ENCODE results near the gene TSPAN17.
"Not testable (repeated sequence)": the region's sequence is repeated elsewhere in the genome, so short reads cannot be mapped to it uniquely, and the experiment has no call there.

TSPAN17 gene

DNA sequence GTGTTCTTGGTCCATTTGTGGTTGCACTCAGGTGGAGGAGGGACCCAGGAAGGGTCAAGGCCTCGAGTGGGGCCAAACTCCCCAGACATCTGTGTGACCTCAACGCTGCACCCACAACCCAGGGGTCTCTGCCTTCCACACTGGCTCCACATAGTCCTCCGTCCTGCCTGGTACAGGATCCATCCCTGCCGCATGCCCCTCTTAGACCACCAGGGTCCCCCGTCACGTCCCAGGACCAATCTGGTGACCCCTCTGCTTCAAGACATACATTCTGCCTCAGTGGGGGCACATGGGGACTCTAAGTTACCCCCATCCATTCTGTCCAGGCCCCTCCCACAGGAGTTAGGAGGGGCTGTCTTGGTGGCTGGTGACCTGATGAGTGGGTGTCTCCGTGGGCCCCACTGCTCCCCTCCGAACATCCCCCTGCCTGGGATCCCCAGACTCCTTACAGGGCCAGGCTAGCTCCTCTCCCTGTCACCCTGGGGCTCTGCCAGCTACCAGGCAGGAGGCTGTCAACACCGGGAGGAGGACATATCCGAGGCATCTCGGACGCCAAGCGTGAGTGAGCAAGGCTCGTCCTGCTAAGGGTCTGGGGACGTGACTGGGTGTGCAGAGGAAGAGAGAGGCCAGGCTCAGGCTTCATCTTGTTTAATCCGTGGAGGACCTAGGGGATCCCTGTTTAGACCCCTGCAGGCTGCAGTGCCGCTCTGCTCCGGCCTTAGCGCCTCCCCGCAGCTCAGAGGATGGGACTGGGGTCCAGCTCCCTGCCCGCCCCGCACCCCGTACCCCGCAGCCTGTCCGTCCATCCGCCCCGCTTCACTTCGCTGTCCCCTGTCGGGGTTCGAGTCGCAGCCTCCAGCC lies 32.3 kb downstream of the TSPAN17 start:
- DNase-seq (ENCODE audit: low read depth in 2 of 2): no peak

DNA sequence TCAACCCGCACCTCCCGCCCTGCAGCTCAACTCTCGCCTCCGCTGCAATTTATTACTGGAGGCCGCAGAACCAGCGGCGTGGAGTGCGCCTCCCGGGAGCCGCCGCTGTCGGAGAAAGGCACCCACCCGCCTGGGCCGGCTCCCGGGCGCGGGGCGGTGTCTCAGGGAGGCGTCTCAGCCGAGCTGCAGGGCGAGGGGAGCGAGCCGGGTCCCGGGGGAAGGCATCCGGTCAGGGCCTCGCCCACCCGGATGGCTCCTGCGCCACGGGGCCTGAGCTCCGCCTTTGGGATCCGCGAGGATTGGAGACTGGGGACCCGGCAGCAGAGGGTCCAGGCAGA lies 32.9 kb downstream of the TSPAN17 start:
- no peak for DNase-seq (ENCODE audit: low read depth in 2 of 2)

DNA sequence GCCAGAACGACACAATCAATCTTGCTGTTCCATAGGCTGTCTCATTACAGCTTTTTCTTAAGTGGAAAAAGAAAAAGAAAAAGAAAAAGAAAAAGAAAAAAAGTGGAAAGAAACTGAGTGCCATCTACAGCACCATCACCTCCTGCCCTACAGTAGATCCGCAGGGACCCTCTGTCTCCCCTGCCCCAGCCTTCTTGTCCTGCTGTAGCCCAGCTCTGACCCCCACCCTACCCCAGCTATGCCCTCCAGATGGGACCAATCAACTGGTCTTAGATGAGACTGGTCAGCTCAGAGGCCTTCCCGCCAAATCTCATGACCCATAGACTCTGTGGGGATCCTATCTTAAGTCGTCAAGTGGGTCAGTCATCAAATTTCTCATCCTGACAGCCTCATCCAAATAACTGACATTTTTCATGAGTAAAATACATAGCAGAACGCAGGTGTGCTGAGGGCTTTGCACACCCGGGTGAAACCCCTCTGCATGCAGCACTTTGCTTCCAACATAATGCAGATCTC lies 34.8 kb downstream of the TSPAN17 start:
- no peak for DNase-seq (ENCODE audit: low read depth in 2 of 2)

DNA sequence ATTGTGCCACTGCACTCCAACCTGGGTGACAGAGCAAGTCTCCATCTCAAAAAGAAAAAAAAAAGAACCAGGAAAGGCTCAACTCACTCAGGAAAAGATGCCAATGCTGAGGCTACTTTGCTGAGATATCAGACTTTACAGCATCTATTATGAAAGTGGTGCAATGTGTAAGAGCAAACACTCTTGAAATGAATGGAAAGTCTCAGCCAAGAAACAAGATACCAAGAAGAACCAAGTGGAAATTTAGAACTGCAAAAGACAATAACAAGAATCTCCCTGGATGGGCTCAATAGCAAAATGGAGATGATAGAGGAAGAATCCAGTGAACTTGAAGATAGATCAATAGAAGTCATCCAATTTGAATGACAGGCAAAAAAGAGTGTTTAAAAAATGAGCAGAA lies 37.7 kb downstream of the TSPAN17 start:
- DNase-seq (ENCODE audit: low read depth in 2 of 2): no peak

GRCh38 chr5:176687247-176687646 lies 40.0 kb downstream of the TSPAN17 start:
- no peak for DNase-seq (ENCODE audit: low read depth in 2 of 2)

GRCh38 chr5:176687881-176688280 lies 40.6 kb downstream of the TSPAN17 start:
- no peak for DNase-seq (ENCODE audit: low read depth in 2 of 2)

DNA sequence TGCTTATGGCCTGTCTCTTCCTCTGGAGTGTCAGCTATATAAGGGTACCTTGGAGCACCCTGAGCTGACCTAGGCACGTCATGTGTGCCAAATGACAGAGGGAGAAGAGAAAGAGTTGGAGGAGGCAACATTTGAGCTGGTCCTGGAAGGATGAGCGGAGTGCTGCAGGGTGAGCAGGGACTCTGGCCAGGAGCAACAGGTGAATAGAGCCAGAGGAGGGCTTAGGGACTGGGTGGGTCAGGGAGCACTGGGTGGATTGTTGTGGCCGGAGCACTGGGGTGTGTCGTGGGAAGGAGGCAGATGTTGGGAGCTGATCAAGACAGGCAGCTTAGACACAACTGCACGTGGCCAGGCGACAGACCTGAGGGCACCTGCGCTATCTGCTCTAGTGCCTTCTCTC lies 43.6 kb downstream of the TSPAN17 start:
- no peak for DNase-seq (ENCODE audit: low read depth in 2 of 2)

GRCh38 chr5:176691524-176691923 lies 44.2 kb downstream of the TSPAN17 start:
- no peak for DNase-seq (ENCODE audit: low read depth in 2 of 2)

- DNase-seq (ENCODE audit: low read depth in 2 of 2): no peak
Measured at GRCh38 chr5:176692326-176692725, 45.0 kb downstream of the TSPAN17 start.

DNA sequence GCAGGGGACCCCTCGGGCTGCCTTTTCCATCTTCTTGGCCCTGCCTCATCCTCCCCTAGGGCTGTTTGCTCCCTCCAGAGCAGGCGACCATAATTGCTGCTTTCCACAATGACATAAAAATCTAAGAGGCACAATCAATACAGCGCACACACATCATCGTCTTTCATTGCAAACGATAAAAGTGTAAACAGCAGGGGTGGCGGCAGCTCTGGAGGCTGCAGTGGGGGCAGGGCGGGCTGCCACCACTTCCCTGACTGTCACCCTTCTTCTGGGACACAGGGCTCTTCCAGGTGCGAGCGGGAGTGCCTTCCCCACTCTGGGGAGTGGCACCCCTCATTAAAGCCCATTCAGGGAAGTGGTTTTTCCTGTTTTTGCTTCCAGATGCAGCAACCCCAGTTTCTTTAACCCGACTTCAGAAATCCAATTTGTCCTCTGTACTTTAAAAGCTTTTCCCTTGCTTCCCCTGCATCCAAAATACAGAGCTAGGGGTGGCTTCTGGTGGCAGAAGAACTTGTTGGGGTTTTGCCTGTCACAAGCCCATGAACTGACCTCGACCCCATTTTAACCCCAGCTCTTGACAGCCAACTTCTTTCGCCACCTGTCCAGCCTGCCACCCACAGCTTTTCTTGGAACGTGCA lies 45.7 kb downstream of the TSPAN17 start:
- DNase-seq (ENCODE audit: low read depth in 2 of 2): no peak

DNA sequence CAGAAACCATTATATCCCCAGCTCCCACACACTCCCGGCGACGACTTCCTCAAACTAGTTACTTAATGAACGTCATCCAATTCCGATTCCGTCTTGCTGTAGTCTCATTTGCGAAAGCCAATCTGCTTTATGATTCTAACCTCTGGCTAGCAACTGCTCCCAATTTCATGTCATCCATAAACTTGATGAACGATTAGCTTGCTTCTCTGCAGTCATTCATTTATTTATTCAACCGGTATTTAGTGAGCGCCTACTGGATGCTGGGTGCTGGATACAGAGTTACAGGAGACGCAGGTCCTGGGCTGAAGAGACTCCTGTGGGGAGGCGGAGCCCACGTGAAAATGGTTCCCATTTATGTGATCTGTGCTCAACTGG lies 46.2 kb downstream of the TSPAN17 start:
- no peak for DNase-seq (ENCODE audit: low read depth in 2 of 2)

DNA sequence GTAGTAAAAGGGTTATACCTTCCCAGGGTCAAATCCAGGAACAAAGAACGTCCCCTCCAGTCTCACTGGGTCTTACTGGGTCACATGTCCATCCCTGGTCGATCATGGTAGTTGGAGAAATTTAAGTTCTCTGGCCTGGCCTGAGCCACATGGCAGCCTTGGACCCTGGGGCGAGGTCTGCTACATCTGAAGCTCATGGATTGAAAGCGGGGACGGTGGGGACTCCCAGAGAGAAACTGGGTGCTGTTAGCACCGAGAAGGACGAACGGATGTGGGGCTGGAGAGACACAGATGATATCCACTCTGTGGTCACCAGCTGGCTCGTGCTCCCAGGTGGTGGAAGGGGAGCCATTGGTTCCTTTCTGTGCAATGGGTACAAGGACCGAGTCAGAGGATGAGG lies 46.9 kb downstream of the TSPAN17 start:
- DNase-seq (ENCODE audit: low read depth in 2 of 2): no peak

DNA sequence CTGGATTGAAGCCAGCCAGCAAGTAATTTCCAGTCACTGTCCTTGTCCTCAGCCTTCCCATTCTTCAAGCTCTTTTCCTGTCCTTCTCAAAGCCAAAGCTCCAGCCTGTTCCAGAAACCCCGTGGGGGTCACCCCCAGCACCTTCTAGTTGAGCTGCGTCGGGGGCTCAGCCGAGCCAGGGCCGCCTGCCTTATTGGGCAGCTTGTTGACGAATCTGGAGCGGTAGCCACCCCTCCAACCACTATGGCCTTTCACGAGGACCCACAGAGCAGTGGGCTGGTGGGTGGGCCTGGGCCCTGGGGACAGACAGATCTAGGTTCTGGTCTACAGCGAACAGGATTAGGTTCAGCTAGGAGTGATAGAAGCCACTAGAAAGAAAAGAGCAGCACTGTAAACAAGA lies 47.3 kb downstream of the TSPAN17 start:
- DNase-seq (ENCODE audit: low read depth in 2 of 2): no peak

DNA sequence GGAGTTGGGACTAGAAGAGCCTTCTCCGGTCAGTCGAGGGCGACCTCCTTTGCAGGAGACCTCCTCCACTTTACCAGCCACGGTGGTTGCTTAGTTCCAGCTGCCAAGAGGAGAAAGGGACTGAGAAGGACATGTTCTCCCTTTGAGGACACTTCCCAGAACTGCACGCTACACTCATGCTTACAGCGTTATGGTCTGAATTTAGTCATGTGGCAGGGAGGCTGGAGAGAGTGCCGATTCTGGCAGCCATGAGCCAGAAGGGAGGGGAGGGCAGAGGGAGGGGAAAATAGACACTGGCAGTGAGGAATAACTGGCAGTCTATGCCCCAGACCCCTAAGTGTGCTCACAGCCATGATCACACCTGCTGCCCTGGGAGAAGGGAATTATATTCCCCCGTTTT lies 47.8 kb downstream of the TSPAN17 start:
- DNase-seq (ENCODE audit: low read depth in 2 of 2): no peak

DNA sequence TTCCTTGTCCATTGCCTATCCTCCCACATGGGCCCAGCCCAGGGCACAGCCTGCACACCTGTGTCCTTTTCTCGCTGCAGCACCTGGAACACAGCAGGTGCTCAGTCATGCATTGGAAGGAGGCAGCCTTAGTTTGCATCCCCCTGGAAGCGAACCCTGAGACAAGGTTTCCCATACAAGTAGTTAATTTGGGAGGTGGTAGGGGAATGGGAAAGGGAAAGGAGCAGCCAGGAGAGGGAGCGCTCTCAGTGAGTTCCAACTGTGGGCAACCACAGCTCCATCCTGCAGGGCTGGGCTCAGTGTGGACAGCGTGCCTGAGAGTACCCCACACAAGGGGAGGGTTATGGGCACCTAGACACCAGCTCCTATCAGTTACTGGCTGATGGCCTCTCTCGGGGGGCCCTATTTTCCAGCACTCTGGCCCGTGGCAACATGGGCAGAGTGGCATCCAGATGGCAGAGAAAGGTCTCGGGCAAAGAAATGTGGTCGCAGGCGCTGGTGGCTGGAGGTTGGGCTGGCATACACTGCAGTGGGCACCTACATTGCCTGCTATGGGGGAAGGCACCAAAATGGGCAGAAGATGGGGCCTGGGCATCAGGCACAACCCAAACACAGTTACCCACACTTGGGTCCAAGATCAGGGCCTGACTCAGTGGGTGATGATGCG lies 50.1 kb downstream of the TSPAN17 start:
- no peak for DNase-seq (ENCODE audit: low read depth in 2 of 2)

- DNase-seq (ENCODE audit: low read depth in 2 of 2): no peak
Measured at GRCh38 chr5:176697934-176698538, 50.8 kb downstream of the TSPAN17 start.

GRCh38 chr5:176699446-176699845 lies 52.2 kb downstream of the TSPAN17 start:
- DNase-seq (ENCODE audit: low read depth in 2 of 2): not testable (repeated sequence)

- DNase-seq (ENCODE audit: low read depth in 2 of 2): no peak
Measured at GRCh38 chr5:176700239-176700847, 53.1 kb downstream of the TSPAN17 start.

DNA sequence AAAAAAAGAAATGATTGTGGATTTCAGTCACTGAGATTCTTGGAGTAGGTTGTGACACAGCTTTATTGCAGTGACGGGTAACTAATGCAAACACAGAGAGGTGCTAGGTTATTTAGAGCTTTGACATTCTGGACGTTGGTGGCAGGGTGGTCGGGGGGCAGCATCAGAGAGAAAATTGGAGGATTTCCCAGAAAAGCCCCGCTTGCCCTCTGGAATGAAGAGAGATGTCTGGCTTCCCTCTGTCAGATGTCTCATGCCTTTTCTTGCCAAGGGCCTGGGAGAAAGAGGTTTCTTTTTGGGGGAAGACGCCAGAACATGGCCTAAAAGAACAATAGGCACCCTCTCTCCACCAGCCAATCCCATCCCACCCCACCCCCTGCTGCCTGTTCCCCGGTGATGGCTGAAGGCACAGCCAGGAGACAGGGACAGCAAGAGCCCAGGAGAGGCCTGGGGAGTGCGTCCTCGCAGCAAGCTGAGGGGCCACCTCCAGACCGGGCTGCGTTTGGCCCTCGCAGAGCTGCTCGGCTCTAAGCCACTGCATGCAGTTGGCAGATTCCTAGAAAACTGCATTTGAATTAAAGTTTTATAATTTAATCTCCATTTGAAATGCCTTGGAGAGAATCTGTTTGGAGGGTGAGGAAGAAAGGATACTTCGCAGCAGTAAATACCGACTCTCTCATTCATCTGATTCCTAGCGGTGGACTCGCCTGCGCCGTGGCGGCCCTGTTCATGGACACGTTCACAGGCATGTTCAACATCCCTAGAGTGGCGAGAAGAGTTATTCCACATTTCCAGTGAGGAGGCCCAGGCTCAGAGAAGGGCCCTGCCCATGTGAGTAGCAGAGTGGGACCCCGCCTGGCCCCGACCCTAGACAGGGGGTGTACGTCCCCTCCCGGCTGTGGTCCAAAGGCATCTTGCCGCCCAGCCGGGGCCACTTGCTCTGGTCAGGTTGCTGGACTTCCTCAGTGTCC lies 55.7 kb downstream of the TSPAN17 start:
- DNase-seq (ENCODE audit: low read depth in 2 of 2): no peak

GRCh38 chr5:176703857-176704256 lies 56.6 kb downstream of the TSPAN17 start:
- DNase-seq (ENCODE audit: low read depth in 2 of 2): no peak

- DNase-seq (ENCODE audit: low read depth in 2 of 2): no peak
Measured at GRCh38 chr5:176704355-176704754, 57.1 kb downstream of the TSPAN17 start.

Data from stimulated activated CD8-positive, alpha-beta memory T cell treated with anti-CD3 and anti-CD28 coated beads, Interleukin-7, amount 100 ng/mL, for 4 hours (primary cell).